ENCODE measurements around the gene HBD. TPM values are rescaled to one million over a fixed set of nuclear protein-coding genes. Genes with fewer than 3 reads are reported as not detected.
A peak's percentile ranks its signal among the peaks of the same experiment; 100 is the strongest.

The HBD gene
- total RNA-seq, 1 donor from 2014 or later: 2.1 TPM

DNA sequence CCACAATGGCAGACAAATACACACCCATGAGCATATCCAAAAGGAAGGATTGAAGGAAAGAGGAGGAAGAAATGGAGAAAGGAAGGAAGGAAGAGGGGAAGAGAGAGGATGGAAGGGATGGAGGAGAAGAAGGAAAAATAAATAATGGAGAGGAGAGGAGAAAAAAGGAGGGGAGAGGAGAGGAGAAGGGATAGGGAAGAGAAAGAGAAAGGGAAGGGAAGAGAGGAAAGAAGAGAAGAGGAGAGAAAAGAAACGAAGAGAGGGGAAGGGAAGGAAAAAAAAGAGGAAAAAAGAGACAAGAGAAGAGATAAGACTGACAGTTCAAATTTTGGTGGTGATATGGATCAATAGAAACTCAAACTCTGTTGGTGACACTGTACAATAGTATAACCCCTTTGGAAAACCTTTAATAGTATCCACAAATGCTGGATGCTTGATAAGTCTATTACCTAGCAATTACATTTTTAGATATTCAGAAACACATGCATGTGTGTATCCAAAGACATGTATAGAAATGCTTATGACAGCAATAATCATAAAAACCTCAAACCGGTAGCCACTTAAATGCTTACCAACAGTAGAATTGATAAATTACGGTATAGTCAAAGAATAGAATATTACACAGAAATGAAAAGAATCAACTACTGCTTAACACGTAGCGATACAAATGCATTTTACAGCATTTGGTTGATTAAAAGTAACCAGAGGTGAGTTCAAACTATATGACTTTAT lies 1.2 kb upstream of the HBD start:
- DNase-seq (ENCODE audit: low spot score): no peak
- no peak for ATAC-seq

DNA sequence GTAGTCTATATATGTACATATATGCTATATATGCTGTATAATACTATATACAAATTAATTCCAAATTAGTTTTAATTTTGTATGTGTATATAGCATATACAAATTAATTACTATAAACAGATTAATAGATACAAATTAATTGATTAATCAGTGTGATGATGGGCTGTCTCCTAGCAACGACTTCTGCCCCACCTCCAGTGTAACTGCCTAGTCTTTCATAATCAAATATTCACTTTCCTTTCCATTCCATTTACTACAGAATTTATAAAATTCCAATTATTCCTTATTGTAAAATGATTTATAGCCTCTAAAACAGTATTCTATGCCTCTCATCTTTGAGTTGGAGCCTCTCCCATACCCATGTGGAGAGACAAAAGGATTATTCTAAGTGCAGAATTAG lies 976 bp downstream of the HBD start:
- DNase-seq (ENCODE audit: low spot score): no peak
- no peak for ATAC-seq

DNA sequence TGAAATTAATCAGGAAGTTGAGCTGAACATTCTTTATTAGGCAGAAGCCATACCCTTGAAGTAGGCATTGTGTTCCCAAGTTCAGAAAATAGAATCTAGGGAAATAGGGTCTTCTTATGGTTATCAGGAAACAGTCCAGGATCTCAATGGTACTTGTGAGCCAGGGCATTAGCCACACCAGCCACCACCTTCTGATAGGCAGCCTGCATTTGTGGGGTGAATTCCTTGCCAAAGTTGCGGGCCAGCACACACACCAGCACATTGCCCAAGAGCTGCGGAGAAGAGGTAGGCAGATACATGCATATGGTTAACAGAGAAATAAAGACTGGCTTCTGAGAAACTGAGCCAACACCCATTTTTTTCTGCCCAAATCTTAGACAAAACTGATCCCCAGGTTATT lies 1.5 kb downstream of the HBD start:
- ATAC-seq (no peak), DNase-seq (ENCODE audit: low spot score) (no peak)

DNA sequence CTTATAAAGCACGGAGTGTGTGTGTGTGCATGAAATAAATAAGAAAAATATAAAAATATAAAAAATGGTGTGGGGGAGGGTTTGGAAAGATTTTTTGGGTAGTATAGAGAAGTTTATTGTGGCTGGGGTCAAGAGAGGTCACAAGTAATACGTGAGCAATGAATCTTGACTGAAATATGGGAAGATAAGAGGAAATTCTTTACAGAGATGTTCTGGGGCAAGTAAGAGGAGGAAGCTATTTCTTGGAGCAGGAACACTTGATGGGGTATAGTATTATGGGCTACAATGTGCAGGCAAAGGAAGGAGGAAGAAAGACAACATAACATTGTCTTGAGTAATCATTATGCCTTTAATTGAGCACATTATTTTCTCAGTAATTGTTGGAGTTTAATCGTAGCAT lies 2.1 kb downstream of the HBD start:
- ATAC-seq (peak; percentile 14), DNase-seq (ENCODE audit: low spot score) (no peak)

DNA sequence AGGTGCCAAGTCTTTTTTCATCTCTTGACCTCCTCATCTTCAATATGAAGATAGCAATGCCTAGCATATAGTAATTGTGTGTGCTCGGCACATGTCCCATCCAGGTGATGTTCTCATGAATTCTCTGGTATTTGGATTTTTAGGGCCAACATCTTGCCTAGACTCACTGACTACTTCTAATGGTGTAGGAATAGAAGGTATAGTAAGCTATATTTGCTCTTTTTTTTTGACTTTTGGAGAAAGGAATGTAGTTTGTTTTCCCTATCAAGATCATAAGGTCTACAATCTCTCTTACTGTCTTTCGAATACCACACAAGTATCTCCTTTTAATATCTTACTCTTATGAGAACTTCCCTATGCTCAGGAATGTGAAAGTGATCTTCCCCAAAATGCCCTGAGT lies 3.2 kb downstream of the HBD start:
- no peak for DNase-seq (ENCODE audit: low spot score)
- ATAC-seq: no peak

DNA sequence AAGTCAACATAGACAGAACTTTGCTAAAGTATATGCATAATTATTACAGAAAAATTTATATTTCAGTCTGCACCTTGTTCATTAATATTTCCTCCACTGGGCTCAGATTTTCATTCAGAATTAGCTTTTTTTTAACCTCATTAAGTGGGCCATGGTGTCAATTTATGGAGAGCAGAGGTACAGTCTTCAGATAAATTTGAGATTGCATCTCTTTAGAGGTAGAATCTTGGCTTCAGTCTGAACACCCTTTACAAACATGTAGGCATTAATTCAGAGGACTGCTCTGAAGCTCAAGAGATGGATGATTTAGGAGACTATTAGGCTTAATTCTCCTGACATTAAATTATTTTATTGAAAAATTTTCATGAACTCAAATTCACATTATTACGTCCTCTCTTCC lies 4.0 kb downstream of the HBD start:
- ATAC-seq (no peak), DNase-seq (ENCODE audit: low spot score) (no peak)

DNA sequence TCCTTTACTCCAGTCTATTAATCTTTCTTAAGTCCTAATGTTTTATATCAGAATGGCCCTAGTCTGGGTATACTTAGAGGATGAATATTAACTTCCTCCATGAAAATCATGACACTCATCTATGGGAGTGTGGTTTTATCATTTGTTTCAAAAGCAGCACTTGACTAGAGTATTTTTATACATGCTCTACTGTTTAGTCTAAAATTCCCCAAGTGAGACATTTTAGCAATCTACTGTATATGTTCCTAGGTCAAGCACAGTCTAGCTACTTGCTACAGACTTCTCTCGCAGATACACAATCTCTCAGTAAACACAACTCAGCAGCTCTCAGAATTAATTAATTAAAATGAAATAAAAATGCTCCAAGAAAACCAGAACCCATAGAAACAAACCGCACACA lies 4.5 kb downstream of the HBD start:
- ATAC-seq (no peak), DNase-seq (ENCODE audit: low spot score) (no peak)

DNA sequence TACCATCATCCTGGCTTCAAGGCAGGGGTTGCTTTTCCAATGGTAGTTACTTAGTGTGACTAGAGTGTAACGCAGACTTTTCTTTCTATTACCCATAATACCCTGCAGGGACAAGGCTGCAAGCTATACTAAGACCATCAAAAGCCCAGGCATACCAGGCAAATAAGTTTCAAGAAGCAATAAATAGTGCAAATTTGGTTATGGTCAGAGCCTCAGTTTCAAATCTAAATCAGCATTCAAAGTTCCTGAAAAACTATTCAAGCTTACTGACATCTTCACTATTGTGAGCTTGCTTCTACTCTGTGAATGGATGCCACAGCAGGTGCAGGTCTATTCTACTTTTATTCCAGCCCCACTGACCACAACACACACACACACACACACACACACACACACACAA lies 4.9 kb downstream of the HBD start:
- DNase-seq (ENCODE audit: low spot score) (no peak), ATAC-seq (no peak)

DNA sequence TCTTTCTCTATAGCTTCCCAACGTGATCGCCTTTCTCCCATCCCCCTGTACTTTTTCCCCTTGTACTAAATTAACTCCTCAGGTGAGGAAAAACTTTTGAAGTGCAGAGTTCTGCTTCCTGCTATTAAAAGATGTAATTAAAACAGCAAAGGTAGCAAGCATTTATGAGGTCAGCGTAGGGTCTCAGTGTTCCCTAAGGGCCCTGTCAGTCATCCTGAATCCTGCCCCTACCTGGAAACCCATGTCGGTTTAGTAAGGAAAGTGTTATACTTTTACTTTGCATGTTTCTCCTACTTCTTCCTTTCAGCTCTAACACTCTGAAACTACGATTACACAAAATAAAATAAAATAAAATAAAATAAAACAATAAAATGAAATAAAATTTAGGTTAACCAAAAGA lies 6.2 kb downstream of the HBD start:
- no peak for DNase-seq (ENCODE audit: low spot score)
- ATAC-seq: no peak

DNA sequence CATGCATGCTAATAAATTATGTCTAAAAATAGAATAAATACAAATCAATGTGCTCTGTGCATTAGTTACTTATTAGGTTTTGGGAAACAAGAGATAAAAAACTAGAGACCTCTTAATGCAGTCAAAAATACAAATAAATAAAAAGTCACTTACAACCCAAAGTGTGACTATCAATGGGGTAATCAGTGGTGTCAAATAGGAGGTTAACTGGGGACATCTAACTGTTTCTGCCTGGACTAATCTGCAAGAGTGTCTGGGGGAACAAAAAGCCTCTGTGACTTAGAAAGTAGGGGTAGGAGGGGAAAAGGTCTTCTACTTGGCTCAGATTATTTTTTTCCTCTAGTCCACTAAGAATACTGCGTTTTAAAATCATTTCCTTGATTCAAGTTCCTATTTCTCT lies 6.6 kb downstream of the HBD start:
- DNase-seq (ENCODE audit: low spot score): no peak
- ATAC-seq: no peak

DNA sequence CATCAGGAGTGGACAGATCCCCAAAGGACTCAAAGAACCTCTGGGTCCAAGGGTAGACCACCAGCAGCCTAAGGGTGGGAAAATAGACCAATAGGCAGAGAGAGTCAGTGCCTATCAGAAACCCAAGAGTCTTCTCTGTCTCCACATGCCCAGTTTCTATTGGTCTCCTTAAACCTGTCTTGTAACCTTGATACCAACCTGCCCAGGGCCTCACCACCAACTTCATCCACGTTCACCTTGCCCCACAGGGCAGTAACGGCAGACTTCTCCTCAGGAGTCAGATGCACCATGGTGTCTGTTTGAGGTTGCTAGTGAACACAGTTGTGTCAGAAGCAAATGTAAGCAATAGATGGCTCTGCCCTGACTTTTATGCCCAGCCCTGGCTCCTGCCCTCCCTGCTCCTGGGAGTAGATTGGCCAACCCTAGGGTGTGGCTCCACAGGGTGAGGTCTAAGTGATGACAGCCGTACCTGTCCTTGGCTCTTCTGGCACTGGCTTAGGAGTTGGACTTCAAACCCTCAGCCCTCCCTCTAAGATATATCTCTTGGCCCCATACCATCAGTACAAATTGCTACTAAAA lies 7.5 kb downstream of the HBD start, which contains the start of gene HBB:
TSS of gene HBB (minus strand) at position 340 of the 579 bp plus-strand sequence. CDS start at position 290, 50 bp downstream.
- DNase-seq (ENCODE audit: low spot score) (no peak), ATAC-seq (no peak)

DNA sequence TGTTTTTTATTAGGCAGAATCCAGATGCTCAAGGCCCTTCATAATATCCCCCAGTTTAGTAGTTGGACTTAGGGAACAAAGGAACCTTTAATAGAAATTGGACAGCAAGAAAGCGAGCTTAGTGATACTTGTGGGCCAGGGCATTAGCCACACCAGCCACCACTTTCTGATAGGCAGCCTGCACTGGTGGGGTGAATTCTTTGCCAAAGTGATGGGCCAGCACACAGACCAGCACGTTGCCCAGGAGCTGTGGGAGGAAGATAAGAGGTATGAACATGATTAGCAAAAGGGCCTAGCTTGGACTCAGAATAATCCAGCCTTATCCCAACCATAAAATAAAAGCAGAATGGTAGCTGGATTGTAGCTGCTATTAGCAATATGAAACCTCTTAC lies 8.8 kb downstream of the HBD start:
- DNase-seq (ENCODE audit: low spot score) (no peak), ATAC-seq (no peak)

DNA sequence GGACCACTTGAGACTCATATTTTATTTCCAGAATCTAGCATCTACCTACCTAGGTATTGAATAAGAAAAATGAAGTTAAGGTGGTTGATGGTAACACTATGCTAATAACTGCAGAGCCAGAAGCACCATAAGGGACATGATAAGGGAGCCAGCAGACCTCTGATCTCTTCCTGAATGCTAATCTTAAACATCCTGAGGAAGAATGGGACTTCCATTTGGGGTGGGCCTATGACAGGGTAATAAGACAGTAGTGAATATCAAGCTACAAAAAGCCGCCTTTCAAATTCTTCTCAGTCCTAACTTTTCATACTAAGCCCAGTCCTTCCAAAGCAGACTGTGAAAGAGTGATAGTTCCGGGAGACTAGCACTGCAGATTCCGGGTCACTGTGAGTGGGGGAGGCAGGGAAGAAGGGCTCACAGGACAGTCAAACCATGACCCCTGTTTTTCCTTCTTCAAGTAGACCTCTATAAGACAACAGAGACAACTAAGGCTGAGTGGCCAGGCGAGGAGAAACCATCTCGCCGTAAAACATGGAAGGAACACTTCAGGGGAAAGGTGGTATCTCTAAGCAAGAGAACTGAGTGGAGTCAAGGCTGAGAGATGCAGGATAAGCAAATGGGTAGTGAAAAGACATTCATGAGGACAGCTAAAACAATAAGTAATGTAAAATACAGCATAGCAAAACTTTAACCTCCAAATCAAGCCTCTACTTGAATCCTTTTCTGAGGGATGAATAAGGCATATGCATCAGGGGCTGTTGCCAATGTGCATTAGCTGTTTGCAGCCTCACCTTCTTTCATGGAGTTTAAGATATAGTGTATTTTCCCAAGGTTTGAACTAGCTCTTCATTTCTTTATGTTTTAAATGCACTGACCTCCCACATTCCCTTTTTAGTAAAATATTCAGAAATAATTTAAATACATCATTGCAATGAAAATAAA lies 9.5 kb downstream of the HBD start:
- ATAC-seq (no peak), DNase-seq (ENCODE audit: low spot score) (no peak)

DNA sequence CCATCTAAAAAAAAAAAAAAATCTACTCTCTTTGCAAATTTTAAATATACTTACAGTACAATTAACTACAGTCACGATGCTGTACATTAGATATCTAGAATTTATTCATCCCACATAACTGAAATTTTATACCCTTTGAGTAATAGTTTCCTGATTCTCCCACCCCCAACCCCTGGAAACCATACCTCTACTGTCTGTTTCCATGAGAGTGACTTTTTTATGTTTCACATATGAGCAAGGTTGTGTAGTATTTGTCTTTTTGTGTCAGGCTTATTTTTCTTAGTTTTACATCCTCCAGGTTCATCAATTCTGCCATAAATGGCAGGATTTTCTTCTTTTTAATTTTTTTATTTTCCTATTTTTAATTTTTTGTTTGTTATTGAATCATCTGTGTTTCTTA lies 10.6 kb downstream of the HBD start:
- DNase-seq (ENCODE audit: low spot score) (no peak), ATAC-seq (no peak)

DNA sequence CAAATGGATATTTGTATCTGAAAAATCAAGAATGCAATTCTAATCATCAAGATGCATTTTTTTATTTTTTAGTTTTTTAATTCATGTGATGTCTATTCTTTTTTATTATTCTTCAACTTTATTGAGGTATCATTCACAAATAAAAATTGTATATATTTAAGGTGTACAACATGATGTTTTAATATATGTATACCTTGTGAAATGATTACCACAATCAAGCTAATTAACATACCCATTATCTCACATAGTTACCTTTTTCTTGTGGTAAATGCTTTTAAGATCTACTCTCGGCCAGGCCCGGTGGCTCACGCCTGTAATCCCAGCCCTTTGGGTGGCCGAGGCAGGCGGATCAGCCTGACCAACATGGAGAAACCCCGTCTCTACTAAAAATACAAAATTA lies 11.1 kb downstream of the HBD start:
- ATAC-seq (no peak), DNase-seq (ENCODE audit: low spot score) (no peak)

DNA sequence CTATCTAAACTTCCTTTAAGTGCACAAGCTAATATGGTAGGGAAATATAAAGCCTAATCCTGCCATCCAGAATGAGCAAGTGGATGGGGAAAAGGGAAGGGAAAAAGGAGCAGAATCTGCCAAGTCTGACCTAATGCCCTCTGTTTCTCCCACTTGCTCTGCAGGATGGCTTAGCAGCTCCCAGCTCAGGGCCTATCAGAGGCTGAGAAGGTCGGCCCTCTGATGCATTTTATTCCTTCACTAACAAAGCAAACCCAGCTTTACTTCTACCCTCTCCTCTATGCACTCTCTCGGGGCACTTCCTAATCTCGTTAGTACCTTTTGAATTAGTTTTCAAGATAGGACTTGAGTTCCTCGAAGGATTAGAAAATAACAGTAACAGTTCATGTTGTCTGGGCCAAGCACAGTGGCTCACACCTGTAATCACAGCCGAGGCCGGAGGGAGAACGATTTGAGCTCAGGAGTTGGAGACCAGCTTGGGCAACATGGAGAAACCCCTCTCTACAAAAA lies 23.9 kb downstream of the HBD start:
- ATAC-seq (no peak), DNase-seq (ENCODE audit: low spot score) (no peak)

DNA sequence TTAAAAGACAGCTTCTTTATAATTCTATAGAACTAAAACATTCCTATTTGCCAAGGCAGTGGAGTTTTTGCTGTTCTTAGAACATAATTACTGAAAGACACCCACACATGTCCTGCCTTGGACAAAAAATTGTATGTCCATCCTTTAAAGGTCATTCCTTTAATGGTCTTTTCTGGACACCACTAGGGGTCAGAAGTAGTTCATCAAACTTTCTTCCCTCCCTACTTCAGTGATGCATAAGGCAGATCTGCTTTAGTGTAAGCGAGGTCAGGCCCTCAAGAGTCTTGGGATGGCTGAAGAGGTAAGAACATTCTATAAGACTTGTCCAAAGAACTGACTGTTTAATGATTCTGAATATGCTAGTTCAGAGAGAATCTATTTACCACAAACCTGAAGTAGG lies 29.5 kb downstream of the HBD start:
- ATAC-seq: peak; percentile 71
- no peak for DNase-seq (ENCODE audit: low spot score)

DNA sequence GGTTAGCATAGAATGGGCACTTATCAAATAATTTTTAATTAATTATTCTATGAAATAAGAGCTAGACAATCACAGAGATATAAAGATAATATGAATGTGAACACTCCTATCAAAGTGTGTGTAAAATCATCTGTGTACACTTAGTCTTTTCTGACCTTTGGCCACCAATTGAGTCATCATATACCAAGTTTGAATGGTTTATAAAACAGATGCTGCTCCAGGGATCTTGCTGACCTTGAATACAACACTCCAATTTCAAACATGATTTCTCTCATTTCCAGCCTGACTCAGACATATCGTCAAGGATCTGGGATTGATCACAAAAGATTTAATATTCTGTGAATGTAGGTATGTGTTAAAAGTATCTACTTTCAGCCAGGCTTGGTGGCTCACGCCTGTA lies 30.9 kb downstream of the HBD start:
- DNase-seq (ENCODE audit: low spot score) (no peak), ATAC-seq (no peak)

DNA sequence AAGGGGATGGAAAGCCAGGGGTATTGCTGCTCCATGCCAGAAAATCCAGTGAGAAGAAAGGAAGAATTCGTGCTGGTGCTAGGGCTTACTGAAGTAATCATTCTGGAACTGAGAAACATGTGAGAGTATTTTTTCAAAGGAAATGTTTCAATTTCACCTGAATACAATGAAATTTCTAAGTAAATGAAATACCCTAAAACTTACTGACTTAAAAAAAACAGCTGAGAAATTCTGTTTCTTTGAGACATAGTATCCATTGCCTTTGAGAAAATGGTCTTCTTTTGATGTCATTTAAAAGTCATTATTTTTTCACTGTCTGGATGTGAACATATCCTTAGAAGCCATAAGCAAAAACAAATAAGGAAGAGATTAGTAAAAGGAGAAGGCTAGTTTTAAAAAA lies 33.7 kb downstream of the HBD start, which contains the start of gene OR51V1:
TSS of gene OR51V1 (minus strand) at position 101 of the 400 bp plus-strand sequence. CDS start at position 101, 0 bp downstream.
- no peak for ATAC-seq

DNA sequence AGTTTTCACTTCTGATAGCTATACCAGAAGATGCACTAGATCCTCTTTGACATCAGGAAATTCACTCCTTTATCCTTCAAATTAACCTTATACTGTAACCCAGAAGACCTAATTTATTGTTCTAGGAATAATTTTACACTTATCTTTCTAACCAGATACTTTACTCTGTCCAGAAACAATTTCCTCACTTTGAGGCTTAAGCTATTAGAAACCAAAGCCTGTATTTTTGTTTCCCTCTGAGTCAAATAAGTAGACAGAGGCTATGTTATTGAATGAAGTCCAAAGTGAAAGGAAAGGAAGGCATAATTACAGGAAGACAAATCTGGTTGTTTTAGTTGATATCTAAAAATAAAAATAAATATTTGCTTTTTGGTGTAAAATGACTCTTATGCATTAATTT lies 36.0 kb downstream of the HBD start:
- no peak for DNase-seq (ENCODE audit: low spot score)
- no peak for ATAC-seq

More for the DNA sequence above, 33.7 kb downstream of the HBD start, which contains the start of gene OR51V1:
- DNase-seq (ENCODE audit: low spot score): no peak

DNA sequence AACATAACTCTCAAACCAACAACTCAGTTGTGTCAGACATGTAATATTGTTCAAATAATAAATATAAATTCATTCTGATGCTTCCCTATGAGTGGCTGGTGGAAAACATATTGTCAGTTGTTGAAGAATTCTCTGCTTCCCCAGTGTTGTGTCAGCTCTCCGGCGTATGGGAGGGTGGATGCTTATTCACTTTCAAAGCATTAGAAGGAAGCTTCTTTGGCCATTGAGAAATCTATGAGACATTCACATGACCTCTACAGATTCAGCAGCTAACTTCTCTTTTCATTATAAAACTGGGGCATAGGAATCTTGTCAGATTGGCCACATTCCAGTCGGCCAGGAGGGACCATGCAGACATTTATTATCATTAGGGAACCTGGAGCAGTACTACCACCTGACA lies 36.7 kb downstream of the HBD start:
- peak; percentile 16 for ATAC-seq

More for the DNA sequence above, 36.7 kb downstream of the HBD start:
- DNase-seq (ENCODE audit: low spot score): no peak
